HG03045 (cell line): Measurements from ENCODE around the gene DNMT3A.

Experiments
- ATAC-seq: cut with Tn5 transposase; IDR thresholded peaks from one replicate; pipeline ENCODE4 v1.9.1; 2021; ENCODE audit warnings: mild to moderate bottlenecking, moderate library complexity; ENCODE audit not compliant: unreplicated experiment

DNMT3A gene

DNA sequence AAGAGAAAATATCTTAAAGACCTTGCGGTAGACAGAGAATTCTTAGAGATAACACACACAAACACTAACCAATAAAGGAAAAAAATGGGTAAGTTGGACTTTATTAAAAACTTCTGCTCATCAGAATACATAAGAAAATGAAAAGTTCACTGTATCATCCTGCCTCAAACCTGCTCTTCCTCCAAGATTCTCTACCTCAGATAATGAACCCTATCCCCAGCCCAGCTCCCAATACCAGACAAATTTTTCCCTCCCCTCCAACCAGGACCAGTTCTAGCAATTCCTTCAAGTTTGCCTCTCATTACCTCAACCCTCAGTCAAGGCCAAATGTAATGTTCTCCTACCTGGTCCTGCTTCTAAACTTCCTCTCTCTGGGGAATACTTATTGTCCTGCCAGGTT, 79.4 kb downstream of the DNMT3A start:
- ATAC-seq, result no peak

DNA sequence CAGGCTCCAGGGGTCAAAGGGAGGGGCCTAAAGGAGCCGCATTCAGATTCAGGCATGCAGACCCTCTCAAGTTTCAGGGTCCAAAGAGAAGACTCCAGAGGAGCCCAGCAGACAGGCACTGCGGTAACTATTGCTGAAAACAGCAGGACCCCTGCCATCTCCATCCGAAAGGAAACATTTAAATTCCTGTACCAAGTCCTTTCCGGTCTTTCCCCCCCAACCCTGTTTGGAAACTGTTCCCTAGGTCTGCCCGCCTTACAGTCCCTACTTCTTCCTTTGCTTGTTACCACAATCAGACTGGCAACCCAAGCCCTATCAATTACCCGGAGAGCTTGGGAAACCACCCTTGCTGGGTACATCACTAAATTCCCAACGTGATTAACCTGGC, 82.0 kb downstream of the DNMT3A start:
- ATAC-seq, result no peak

DNA sequence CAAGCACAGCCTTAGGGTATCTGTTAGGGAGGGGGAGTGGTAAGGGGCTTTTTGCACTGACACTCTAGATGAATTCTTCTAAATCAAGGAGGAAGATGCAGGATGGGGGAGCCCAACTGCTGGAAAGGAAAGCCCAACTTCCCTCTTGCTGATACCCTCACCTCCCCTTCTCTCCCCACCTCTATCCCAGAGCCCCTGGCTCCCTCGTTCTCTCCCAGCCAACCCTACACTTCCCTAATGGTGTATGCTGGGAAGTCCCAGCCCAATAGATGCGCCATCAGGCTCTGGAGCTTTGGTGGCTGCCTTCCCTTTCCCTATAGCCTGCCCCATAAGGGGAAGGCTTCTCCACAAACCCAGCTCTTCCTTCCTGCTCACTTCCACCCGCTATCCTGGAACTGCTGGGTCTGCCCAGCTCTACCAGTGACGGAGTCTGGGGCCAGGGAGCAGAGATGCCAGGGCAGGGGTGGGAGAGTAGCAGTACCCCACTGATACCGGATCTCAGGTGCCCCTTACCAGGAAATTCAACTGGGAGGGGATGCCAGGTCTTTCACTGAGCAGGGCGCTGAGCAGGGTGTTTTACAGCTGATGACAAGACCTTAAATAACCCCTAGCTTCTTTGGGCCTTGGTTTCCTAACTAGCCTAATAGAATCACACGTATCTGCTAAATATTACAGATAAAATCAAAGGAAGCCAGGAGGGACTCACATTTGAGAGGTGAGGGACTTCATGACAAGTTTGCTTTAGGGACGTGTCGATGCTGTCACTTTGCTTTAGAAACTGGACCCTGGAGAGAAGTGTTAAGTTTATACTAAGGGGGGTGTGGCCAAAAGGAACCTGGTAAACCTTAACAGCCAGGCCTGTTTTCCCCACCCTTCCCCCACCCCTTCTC, 82.6 kb downstream of the DNMT3A start:
- ATAC-seq, result no peak

DNA sequence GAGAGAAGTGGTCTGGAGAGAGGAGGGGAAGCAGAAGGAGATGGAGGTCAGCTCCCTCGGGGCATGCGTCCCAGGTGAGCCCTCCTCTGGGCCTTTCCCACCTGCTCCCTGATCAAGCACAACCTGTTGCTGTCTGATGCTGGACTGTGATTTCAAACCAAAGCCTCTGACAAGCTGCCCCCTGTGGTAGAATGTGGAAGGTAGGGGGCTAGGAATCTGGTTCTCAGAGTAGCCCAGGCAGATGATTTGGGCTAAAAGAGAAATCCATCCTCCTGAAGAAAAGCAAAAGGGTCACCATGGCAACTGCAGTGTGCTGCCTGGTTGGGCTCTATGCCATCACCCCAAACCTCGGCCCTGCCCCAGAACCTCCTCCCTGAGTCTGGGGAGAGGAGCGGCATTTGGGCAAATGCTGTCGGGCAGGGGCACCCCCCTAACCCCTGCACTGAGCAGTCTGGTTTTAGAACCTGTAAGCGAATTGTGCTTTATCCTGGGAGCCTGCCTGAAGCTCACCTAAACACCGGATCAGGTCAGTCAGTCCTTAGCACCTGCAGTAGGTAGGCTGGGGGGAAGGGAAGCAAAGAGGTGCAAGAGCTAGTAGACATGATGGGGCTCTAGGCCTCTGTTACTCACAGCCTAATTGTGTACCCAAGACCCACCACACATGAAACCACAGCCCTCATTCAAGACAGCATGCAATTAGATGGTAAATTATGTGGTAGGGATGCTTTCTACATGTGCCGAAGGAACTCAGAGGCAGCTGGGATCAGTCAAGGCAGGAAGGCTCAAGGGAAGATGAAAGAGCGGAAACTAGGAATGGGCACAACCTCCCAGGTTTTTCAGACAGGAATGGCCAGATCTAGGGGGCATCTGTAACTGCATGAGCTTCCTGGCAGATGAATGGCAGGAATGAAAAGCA, 83.5 kb downstream of the DNMT3A start:
- no peak for ATAC-seq

DNA sequence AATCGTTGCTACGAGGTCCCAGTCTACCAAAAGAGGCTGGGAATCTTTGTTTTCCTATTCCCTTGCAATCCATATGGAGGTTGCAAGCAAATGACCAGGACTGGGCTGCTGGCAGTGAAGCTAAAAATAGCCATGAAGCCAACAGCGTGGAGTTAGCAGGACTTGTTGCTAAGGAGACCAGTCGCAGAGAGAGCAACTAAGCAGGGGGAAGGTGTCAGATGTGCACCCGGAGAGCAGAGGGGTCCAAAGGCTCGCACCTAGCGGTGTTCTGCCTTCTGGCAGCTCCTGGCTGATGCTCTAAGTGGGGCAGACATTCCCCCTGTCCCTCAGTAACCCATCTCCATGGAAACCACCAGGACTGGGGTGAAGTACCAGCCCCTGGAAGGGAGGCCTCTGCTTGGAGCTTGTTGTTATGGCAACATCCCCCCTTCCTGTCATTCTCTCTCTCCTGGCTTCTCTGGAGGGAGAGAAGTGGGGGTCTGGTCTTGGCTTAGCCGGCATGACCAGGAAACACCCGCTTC, 84.6 kb downstream of the DNMT3A start:
- no peak for ATAC-seq

DNA sequence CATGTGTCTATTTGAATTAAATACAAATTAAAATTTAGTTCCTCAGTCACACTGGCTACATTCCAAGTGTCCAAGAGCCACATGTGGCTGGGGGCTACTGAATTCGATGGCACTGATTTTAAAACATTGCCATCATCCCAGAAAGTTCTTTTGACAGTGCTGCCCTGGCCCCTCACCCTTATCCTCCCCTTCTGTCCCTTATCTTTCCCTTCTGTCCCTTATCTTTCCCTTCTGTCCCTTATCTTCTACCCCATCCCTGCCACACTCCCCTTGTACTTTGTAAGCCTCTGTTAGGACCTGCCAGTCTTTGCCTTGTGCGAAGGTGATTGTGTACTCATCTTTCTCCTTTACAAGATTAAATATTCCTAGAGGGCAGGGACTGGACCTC, 85.2 kb downstream of the DNMT3A start:
- no peak for ATAC-seq

DNA sequence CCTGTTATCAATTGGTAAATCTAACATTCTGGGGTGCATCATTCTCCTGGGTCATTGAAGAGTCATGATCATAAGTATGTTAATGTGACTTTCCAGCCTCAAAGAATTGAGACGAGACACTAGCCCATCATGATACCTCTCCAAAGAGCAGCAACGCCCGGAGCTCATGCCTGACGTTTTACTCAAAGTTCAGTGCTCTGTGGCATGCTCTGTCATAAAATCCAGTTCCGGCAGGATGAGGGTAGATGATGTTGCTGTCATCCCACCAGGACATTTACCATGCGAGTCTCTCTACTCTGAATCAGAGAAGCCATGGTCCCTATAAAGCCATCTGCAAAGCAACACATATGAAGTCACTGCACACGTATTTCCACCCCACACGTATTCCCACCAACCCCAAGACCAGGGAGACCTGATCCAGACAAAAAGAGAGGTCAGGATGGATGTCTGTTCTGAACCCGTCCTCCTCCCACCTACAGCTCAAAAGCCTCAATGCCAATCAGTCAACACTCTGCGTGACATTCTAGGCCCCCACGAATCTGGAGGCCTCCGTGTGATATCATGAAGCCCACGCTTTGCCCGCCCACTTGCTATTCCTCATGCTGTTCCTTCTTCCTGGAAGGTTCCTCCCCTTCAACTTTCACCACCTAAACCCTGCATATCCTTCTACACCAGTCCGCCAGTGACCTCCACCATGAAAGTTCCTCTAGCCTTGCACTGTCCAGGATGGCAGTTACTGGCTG, 85.8 kb downstream of the DNMT3A start:
- no peak for ATAC-seq

DNA sequence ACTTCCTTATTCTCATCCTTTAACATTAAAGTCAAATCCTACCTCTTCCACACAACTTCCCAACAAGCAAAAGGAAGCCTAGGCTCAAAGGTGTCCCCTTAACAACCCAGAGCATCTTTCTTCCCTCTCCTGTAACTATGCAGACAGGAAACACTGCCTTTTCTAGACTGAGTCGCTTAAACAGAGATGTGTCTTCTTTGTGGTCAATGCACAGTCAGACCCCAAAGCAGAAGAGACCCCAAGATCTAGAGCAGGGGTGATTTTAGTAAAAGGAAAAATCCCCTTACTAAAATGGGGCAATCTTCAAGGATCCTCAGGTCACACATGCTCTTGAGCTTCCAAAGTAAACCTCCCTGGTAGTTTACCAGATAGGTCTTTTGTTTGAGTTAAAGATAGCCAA, 86.8 kb downstream of the DNMT3A start:
- ATAC-seq, result no peak

DNA sequence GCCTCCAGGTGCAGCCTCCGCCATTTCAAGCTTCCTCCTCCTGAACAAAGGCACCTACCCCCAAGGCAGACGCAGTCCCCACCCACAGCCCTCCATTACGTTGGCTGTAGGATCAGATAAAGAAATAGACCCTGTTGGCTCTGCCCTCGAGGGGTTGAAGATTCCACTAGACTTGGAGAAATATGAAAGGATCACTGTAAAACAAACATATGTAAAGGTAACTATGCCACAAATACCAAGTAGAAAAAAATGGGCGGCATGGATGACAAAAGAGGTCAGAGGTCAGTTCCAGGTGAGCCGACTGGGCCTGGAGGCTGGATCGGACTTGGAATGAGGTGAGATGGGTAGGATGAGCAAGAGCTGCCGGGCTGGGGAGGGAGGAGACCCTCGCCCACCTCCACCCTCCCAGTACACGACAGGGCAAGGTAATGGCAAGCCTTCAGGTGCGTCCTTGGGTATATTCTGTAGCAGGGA, 88.5 kb downstream of the DNMT3A start:
- ATAC-seq, result no peak

DNA sequence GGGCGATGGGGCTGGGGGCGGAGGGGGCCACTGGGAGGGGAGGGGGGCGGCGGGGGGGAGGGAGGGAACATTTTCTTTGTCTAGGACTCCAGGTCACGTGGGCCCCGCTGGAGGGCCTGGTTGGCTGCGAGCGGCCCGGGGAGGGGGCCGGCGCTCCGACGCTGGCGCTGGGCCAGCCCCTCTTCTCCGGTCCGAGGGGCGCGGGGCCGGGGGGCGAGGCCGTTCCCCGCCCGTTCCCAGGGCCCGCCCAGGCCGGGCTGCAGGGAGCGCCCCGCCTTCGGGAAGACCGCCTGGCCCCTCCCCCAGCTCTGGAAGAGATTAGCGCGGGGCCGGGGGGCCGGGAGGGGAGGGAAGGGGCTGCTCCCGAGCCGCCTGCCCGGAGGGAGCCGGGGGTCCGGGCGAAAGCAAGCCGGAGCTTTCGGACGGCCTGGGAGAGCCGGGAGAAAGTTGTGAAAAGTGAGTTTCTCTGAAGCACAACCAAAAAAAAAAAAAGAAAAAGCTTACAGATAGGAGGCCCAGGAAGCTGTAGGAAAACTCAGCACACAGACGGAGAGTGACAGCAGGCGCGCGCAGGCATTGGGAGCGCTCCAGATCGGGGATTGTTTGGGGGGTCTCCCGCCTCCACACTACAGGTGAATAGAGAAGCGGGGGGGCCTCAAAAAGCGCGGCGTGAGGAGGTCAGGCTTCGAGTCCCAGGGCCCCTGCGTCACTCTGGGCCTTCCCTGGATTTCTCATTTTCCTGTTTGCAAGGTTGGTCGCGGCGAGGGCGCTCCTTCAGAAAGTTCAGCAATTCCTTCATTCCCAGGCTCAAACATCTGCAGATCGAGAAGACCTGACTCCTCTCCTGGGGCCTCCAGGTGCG, 89.2 kb downstream of the DNMT3A start:
- ATAC-seq, result peak; percentile 49

DNA sequence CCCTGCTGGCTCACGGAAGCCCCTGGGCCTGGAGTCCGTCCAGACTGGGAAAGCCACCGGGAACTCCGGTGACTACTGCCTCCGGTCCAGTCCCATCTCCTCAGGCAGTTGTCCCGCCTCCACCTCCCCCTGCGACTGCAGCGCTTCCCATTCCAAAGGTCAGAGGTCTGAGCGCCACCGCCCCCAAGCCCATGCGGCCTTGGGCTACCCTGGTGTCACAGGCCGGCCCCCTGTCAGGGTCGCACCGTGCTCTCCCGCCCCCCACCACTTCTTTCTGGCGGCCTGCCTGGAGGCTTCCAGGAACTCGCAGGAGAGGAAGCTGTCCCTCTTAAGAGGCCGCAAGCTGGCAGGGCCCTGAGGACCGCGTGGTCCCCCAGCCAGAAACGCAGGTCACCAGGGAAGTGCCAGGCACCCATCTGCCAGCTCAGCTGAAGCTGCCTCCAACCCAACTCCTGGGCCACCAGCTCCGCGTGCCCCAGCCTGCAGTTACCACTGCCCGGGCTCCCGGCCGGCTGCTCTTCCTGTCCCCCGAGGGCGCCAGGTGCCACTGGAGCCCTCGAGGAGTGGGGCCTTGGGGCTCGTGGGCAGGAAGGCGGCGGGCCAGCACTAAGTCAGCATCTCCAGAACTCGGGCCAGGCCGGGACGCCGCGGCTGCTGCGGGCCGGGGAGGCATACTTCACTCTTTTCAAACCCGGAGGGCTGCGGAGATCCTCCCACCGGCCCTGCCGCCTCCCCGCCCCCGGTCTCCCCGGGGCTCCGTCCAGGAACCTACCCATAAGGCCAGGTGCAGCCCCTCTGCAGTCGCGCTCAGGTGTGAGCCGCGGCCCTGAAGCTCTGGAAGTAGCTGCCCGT, 90.1 kb downstream of the DNMT3A start:
- peak; percentile 32 for ATAC-seq

DNA sequence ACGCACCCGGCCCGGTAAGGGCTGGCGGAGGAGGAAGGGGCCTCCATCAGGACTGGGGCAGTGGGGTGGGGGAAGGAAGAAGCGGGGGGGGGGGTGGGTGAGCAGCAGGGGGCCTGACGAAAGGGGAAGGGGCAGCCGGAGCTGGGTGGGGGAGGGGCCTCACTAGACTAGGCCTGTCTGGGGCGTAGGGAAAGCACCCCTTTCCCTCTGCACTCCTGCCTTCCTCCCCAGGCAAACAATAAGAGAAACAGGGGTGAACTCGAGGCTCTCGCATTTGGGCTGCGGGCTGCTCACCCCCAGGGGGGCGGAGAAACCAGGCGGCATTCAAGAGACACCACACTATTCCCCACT, 90.7 kb downstream of the DNMT3A start:
- ATAC-seq, result no peak

DNA sequence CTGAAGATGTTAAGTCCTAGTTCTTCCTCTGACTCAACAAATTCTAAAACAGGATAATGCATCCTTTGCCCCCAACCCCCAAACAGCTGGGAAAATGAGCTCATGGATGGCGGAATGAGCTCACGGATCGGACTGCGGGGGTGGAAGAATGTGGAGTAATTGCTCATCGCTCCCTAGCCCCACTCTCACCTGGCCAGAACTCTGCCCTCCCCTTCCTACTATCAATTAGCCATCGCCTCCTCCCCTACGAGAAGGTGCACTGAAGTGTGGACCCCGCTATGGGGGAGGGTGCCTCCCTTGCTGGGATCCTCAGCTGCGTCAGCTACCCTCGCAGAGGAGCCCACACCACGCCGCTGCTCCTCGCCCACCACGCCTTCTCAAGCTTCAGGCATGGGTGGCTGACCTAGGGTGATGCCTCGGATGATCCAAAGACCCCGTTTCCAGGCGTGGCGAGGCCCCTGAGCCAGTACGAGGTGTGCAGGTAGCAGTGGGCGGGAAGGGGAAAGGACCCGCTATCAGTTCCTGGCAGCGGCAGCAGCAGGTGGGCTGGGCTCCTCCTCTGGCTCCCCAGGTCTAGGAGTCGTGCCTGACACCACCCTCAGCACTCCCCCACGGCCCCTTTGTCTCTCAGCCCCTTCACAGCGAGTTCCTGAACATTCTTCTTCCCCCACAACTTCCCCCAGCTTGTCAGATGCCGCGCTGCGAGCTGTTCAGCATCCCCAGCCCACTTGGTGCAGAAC, 91.2 kb downstream of the DNMT3A start:
- ATAC-seq, result no peak

DNA sequence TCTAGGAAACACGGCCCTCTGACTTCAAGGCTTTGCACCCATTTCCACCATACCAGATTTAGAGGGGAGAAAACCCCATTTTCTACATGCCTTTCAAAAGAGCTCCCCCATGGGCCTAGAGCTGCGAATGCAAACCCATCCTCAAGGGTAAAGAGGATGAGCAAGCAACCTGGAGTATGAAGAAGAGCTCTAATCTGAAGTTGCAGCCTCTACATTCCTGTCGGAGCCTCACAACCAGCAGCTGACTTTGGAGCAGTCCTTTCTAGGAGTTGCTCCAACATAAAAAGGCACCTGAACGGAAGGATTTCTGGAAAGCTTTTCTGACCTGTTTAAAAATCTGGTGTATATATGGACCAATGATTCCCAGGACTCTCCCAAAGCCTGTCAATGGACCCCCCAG, 91.9 kb downstream of the DNMT3A start:
- ATAC-seq, result no peak

DNA sequence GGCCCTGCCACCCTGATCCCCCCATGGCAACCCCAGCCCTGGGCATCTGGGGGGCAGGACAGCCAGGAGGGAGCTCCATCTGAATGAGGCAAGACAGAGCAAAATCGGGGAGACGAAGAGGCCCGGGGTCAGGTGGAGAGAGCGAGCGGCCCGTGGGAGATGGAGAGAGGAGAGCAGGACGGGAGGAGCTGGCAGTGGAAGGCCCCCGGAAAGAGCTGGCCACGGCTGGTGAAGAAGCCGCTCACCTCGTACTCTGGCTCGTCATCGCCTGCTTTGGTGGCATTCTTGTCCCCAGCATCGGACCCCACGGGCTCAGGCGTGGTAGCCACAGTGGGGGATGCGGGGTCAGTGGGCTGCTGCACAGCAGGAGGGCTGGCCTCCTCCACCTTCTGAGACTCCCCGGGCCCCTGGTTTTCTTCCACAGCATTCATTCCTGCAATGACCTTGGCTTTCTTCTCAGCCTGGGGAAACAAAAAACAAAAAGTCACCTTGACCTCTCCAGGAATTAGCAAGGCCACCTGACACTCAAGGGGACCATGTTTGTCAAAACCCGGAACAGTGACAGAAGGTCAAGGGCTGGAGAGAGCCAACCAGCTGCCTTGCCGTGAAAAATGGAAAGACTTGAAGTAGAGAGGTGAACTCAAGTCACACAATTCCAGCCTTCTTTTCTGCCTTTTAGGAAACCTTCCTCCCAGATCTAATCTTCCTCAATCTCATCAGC, 93.8 kb downstream of the DNMT3A start:
- no peak for ATAC-seq

DNA sequence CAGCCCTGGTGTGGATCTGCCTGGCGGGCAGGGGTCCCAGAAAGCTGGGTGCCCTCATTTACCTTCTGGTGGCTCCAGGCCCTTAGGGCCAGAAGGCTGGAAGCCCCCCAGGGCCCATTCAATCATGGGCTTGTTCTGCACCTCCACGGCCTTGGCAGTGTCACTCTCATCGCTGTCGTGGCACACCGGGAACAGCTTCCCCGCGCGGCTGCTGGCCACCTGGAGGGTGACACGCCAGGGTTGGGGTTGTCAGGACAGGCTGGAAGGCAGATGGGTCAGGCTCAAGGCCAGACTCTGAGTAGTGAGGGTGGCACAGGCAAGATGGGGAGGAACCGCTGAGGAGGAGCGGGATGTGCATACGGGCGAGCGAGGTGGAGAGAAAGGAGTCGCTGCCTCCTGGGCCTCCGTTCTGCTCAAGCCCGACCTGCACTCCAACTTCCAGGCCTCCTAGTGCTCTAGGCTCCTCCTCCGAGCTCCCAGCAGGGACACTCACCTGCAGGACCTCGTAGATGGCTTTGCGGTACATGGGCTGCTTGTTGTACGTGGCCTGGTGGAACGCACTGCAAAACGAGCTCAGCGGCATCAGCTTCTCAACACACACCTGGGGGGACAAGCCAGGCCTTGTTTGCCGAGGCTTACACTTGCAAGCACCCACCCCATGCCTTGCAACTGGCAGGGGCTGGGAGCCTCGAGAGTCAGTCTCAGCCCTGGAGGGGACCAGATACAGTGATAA, 95.0 kb downstream of the DNMT3A start:
- ATAC-seq, result no peak

DNA sequence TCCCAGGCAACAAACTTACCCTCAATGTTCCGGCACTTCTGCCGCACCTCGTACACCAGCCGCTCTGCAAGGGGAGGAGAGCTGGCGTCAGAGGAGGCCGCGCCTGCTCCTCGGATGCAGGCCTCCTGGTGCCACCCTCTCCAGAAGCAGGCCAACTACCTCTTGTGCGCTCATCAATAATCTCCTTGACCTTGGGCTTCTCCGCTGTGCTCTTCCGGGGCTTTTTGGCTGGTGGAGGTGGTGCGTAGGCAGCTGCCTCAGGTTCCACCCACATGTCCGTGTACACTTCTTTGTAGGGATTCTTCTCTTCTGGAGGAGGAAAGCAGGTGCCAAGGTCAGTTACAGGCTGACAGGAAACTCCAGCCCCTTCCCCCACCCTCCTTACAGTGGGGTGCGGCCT, 95.7 kb downstream of the DNMT3A start:
- ATAC-seq, result no peak
